HEK293 (cell line): Measurements from ENCODE around the gene DCHS2.

Experiments
- CTCF ChIA-PET: fragments of 350-600 bp; formaldehyde crosslinking; extraction: SDS; loops from one replicate; lab custom pipeline; 2021; ENCODE audit warnings: antibody characterized with exemption; lab: Yijun Ruan, JAX
- POLR2A ChIA-PET: fragments of 300-600 bp; formaldehyde crosslinking; extraction: SDS; loops from one replicate; lab custom pipeline; 2020; ENCODE audit warnings: antibody characterized with exemption, inconsistent platforms; lab: Yijun Ruan, JAX
- H3K27ac ChIP-seq: fragments of 200-500 bp; sonication (Bioruptor generic); 2 replicates; pipeline ENCODE4 v1.5.1; 2014; ENCODE audit warnings: low read depth, low read length, control low read depth, inconsistent platforms; ENCODE audit errors: extremely low read depth
- H3K36me3 ChIP-seq, 2 experiments: fragments of 200-500 bp in 1 of 2; sonication (Bioruptor generic) in 1 of 2; 1 replicate in 1 of 2; 2 replicates in 1 of 2; pipeline ENCODE4 v1.5.1; 2014 to 2017; ENCODE audit warnings: inconsistent platforms in 2 of 2, low read length in 2 of 2; ENCODE audit not compliant: control insufficient read depth in 2 of 2, insufficient read depth in 1 of 2
- H3K4me1 ChIP-seq: fragments of 200-500 bp; sonication (Bioruptor generic); 2 replicates; pipeline ENCODE4 v1.5.1; 2014; ENCODE audit warnings: mild to moderate bottlenecking, low read length, inconsistent platforms; ENCODE audit not compliant: control insufficient read depth, insufficient read depth
- H3K4me3 ChIP-seq: 2 replicates; pipeline ENCODE4 v1.5.1; 2011; ENCODE audit warnings: low read depth, mild to moderate bottlenecking, control low read depth, low read length, moderate library complexity
- H3K9me3 ChIP-seq: fragments of 200-500 bp; sonication (Bioruptor generic); 2 replicates; pipeline ENCODE4 v1.5.1; 2014; ENCODE audit warnings: low read depth, low read length, inconsistent platforms; ENCODE audit not compliant: control insufficient read depth, insufficient read depth
- ELK4 ChIP-seq: IDR thresholded peaks from 2 replicates; pipeline ENCODE4 v1.6.1; 2011; ENCODE audit warnings: mild to moderate bottlenecking, low read depth, low read length, borderline replicate concordance
- FEZF1 ChIP-seq: fragments of 450-650 bp; formaldehyde crosslinking; IDR thresholded peaks from 2 replicates; pipeline ENCODE4 v1.5.1; 2016; ENCODE audit warnings: missing biosample characterization, missing genetic modification characterization
- GLI2 ChIP-seq: fragments of 450-650 bp; formaldehyde crosslinking; IDR thresholded peaks from 2 replicates; pipeline ENCODE4; 2017; ENCODE audit warnings: missing biosample characterization, missing genetic modification characterization, low read depth, borderline replicate concordance
- PRDM6 ChIP-seq: fragments of 450-650 bp; formaldehyde crosslinking; IDR thresholded peaks from 2 replicates; pipeline ENCODE4 v1.5.1; 2017; ENCODE audit warnings: missing biosample characterization, missing genetic modification characterization
- SCRT2 ChIP-seq: fragments of 450-650 bp; formaldehyde crosslinking; IDR thresholded peaks from 2 replicates; pipeline ENCODE4 v1.5.1; 2016; ENCODE audit warnings: missing biosample characterization, missing genetic modification characterization
- TSHZ1 ChIP-seq: fragments of 450-650 bp; formaldehyde crosslinking; IDR thresholded peaks from 2 replicates; pipeline ENCODE4 v1.5.1; 2016; ENCODE audit warnings: missing biosample characterization, missing genetic modification characterization, borderline replicate concordance
- ZBTB11 ChIP-seq: fragments of 450-650 bp; formaldehyde crosslinking; conservative IDR thresholded peaks from 2 replicates; pipeline ENCODE4 v1.5.1; 2016; ENCODE audit warnings: low read depth, missing biosample characterization, missing genetic modification characterization
- ZNF114 ChIP-seq: fragments of 450-650 bp; formaldehyde crosslinking; IDR thresholded peaks from 2 replicates; pipeline ENCODE4 v1.5.0; 2017; ENCODE audit warnings: missing biosample characterization, missing genetic modification characterization
- ZNF280C ChIP-seq: fragments of 450-650 bp; formaldehyde crosslinking; IDR thresholded peaks from 2 replicates; pipeline ENCODE4 v1.5.1; 2016; ENCODE audit warnings: missing biosample characterization, missing genetic modification characterization
- ZNF311 ChIP-seq: fragments of 450-650 bp; formaldehyde crosslinking; IDR thresholded peaks from 2 replicates; pipeline ENCODE4 v1.5.1; 2017; ENCODE audit warnings: missing biosample characterization, missing genetic modification characterization, borderline replicate concordance
- ZNF394 ChIP-seq: fragments of 450-650 bp; formaldehyde crosslinking; IDR thresholded peaks from 2 replicates; pipeline ENCODE4 v1.5.1; 2016; ENCODE audit warnings: missing biosample characterization, missing genetic modification characterization, mild to moderate bottlenecking, moderate library complexity, borderline replicate concordance
- ZNF510 ChIP-seq: fragments of 450-650 bp; formaldehyde crosslinking; IDR thresholded peaks from 2 replicates; pipeline ENCODE4 v1.5.1; 2018; ENCODE audit warnings: mild to moderate bottlenecking, missing genetic modification characterization, missing biosample characterization; ENCODE audit not compliant: insufficient replicate concordance
- ZNF529 ChIP-seq: fragments of 450-650 bp; formaldehyde crosslinking; IDR thresholded peaks from 2 replicates; pipeline ENCODE4 v1.5.1; 2017; ENCODE audit warnings: missing genetic modification characterization, missing biosample characterization; ENCODE audit not compliant: insufficient replicate concordance
- ZNF600 ChIP-seq: fragments of 450-650 bp; formaldehyde crosslinking; IDR thresholded peaks from 2 replicates; pipeline ENCODE4 v1.5.1; 2016; ENCODE audit warnings: missing biosample characterization, missing genetic modification characterization
- ZNF701 ChIP-seq: fragments of 450-650 bp; formaldehyde crosslinking; IDR thresholded peaks from 2 replicates; pipeline ENCODE4 v1.5.1; 2016; ENCODE audit warnings: missing biosample characterization, missing genetic modification characterization

Gene DCHS2

GRCh38 chr4:154491341-154492271 is at the start of gene DCHS2 (continued):
- TF ChIP-seq ZNF280C (tag by site-specific recombination) (no peak), ELK4 (no peak), ZNF600 (peak; percentile 64), ZBTB11 (tag by site-specific recombination) (no peak), ZNF510 (tag by site-specific recombination) (no peak), TSHZ1 (tag by site-specific recombination) (no peak), ZNF701 (tag by site-specific recombination) (no peak), ZNF529 (tag by site-specific recombination) (no peak), ZNF394 (tag by site-specific recombination) (no peak), PRDM6 (tag by site-specific recombination) (no peak), GLI2 (tag by site-specific recombination) (no peak)

- ChIA-PET CTCF (interaction anchor here (0.6 kb wide), 1 partner anchor 128 kb away, joined by 3 read pairs; no protein-coding TSS in a partner anchor), POLR2A (no interaction called here)
- Histone ChIP-seq H3K4me3 (no peak overlapping the region), H3K4me1 (no peaks in the 10 kb centered on the region), H3K36me3 (peaks cover 7 to 31% of the 10 kb centered on the region in 2 experiments; a peak in 2 of 3 replicates), H3K9me3 (no peaks in the 10 kb centered on the region), H3K27ac (no peak overlapping the region)
- TF ChIP-seq ZNF114 (tag by site-specific recombination): no peak
- no peak for TF ChIP-seq SCRT2 (tag by site-specific recombination)
- no peak for TF ChIP-seq ZBTB11 (tag by site-specific recombination)
- TF ChIP-seq ZNF311: no peak
- 0 out of 2 replicates have a peak, but pooled peaks have one; percentile 14 for TF ChIP-seq FEZF1
Measured at GRCh38 chr4:154534296-154534695, 42.7 kb upstream of the DCHS2 start.
